Embryonic facial prominence (tissue), 1 donor: Measurements from ENCODE around the gene PLSCR4.
A peak's percentile ranks its signal among the peaks of the same experiment; 100 is the strongest.

Experiments
- DNase-seq: peaks from one replicate; pipeline ENCODE4 v3.0.0-alpha.2; 2016; ENCODE audit errors: extremely low spot score

Gene PLSCR4

DNA sequence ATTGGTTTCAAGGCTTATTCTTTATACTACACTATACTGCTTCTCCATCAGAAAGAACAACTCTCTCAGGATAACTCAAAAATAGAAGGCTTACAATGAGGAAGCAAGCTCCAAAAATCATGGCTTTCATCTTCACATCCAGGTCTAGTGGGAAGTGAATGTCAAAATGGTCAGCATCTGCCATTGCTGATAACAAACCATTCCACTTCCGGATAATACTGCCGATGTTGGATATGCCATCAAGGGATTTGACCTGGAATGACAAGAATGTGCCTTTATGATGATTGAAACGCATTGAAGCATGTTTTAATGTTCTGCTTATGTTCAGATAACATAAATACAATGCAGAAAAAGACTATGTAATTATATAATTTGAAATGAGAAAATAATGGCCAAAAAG lies 55.9 kb downstream of the PLSCR4 start:
- DNase-seq = no peak

- DNase-seq = peak; percentile 14
Measured at GRCh38 chr3:146191051-146191450, 59.9 kb downstream of the PLSCR4 start.

- DNase-seq = no peak
Measured at GRCh38 chr3:146189519-146190173, 61.3 kb downstream of the PLSCR4 start.

DNA sequence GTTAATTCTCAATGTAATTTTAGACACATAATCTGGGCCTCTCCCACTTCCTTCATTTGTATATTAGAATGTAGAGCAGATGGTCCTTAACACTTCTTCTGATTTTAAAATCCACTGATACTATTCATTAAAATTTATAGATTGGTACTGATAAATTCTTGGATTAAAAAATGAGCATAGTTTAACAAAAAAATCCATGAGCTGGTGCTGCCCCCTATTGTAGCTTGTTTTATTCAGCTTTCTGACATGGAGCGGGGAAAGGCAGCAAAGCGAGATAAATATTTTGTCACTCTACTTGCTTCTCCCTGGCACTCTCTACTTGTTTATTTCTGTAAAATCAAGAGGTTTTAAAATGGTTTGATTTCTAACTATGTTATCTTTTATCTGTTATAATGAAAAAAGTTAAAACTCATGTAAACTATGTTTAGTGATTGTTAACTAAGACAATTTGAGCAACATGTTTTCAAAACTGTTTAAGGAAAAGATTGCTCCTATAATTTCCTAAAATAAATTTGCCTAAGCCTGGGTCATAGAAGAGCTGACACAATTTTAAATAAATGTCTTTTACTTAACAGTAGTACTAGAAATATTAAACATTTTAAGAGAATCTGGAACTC lies 63.5 kb downstream of the PLSCR4 start:
- DNase-seq = no peak

- no peak for DNase-seq
Measured at GRCh38 chr3:146184241-146185015, 66.5 kb downstream of the PLSCR4 start.

DNA sequence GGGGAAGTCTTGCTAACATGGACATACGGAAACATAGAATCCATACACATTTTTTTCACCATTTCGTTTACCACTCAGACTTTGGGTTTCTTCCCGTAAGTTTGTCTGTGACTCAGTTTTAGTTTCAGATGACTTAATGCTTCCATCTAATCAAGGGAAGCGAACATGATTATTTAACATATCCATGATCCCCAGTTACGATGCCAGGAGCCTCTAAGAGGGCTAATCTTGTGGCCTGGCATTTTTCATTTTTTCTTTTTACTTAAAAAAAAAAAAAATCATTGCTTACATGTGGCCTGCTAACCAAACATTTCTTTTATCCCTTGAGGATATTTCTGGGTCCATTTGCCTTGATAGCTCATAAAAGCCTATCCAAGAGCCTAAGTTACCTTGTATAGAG lies 69.7 kb downstream of the PLSCR4 start:
- no peak for DNase-seq

DNA sequence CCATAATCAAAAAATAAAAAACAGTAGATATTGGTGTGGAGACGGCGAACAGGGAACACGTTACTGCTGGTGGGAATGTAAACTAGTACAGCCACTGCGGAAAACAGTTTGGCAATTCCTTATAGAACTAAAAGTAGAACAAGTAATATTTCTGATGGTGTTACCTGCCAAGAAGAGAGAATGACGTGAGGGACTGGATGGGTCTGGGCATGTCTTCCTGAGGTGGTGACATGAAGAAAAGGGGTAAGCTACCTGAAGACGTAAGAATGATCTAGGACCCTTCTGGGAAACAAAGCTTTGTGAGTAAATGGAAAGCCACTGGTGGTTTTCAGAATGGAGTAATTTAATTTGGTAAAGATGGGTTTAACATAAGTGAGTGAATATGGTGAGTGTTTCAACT lies 70.5 kb downstream of the PLSCR4 start:
- no peak for DNase-seq

- no peak for DNase-seq
Measured at GRCh38 chr3:146178006-146178689, 72.8 kb downstream of the PLSCR4 start.

DNA sequence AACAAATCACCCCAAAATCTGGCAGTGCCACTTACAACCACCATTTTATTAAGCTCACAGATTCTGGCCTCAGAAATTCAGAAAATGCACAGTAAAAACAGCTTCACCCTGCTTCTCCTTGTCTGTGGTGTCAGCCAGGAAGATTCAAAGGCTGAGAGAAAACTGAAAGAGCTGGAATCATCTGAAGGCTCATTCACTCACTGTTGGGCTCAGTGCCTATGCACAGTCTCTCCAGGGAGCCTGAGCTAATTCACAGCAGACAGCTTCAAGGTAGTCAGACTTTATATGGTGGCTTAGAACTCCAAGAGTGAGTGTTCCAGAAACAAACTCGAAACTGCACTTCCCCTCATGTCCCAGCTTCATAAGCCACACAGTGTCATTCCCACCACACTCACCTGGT lies 73.4 kb downstream of the PLSCR4 start:
- DNase-seq = no peak

DNA sequence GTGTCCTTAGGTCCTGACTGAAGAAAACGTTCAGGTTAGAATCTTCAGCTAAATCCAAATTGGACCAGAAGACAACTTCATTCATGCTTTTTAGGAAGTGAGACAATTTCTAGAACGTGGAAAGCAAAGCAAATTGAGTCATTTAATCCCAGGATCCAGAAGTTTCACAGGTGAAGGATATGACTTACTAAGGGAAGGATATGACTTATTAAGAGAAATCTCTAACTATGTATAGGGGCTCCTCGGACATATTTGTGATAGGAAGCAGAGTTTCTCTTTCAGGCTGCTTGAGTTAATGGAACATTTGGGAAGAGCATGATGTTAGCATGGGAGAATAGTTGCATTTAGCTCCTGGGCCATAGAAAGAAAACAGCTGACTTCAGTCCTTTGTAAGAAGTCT lies 73.8 kb downstream of the PLSCR4 start:
- DNase-seq = no peak

DNA sequence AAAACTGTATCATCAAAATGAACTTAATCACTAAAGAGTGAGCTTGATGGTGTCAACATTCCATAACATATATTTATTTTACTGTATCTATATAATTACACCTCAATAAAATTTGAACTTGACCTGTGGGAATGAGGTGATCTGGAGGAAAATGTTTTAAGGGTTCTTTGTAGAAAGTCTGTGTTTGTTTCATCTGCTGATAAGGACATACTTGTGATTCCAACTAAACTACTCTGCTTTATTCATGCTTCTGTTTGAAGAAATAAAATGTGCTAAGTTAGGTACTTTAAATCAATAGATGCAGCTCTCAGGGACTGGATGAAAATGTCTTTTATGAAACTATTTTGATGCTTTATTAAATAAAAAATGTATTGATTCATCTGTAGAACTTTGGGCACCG lies 78.3 kb downstream of the PLSCR4 start:
- DNase-seq = no peak

- DNase-seq = no peak
Measured at GRCh38 chr3:146170591-146170990, 80.3 kb downstream of the PLSCR4 start.

GRCh38 chr3:146169891-146170290 lies 81.0 kb downstream of the PLSCR4 start:
- DNase-seq = no peak

GRCh38 chr3:146166826-146167225 lies 84.1 kb downstream of the PLSCR4 start:
- no peak for DNase-seq

DNA sequence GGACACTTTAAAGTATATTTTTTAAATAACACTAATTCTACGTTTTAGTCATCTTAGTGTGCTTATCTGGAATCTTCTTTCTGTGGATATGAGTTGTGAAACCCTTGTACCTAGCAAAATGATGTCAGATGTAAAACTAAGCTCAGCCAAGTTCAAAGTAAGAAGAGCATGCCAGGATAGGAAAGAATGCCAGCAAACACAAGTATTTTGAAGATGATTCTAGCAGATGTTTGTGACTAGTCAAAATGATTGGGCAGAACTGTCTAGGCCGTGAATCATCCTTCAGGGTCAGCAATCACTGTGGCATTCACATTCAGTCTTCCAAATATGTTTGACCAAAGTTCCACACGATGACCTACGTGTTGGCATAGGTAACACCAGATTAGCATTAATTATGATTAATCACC lies 84.5 kb downstream of the PLSCR4 start:
- no peak for DNase-seq

GRCh38 chr3:146165877-146166276 lies 85.0 kb downstream of the PLSCR4 start:
- no peak for DNase-seq

DNA sequence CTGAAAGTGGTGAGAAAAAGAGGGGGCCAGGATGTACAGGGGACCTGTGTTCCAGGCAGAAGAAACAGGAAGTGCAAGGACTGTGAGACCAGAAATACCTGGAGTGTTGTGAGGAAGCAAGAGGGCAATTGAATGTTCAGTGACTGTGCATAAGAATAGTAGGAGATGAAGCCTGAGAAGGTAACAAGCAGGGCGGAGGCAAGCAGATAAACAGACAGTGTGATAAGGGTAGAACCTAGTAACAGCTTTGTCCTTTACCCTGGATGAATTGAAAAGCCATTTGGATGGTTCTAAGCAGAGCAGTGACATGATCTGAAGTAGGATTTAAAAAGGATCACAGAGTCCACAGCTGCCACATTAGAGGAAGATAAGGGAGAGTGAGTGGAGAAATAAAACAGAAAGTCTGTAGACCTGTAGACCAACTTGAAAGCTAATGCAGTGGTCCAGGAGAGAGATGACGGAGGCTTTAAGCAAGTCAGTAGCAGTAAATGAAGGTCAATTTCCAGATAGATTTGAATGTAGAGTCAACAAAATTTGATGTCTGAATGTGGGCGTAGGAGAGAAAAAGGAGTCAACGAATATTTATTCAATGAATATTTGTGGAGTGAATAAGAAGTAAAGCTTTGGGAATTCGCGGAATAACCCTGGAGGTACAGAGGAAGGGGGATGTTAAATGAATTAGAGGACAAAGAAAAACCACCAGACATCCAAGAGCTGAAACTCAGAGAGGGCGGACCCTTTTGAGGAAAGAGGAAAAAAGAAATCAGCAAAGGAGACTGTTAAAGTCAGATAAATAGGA lies 85.7 kb downstream of the PLSCR4 start:
- no peak for DNase-seq

- no peak for DNase-seq
Measured at GRCh38 chr3:146164506-146164905, 86.4 kb downstream of the PLSCR4 start.

- DNase-seq = no peak
Measured at GRCh38 chr3:146164071-146164470, 86.8 kb downstream of the PLSCR4 start.

- DNase-seq = no peak
Measured at GRCh38 chr3:146163584-146163983, 87.3 kb downstream of the PLSCR4 start.

DNA sequence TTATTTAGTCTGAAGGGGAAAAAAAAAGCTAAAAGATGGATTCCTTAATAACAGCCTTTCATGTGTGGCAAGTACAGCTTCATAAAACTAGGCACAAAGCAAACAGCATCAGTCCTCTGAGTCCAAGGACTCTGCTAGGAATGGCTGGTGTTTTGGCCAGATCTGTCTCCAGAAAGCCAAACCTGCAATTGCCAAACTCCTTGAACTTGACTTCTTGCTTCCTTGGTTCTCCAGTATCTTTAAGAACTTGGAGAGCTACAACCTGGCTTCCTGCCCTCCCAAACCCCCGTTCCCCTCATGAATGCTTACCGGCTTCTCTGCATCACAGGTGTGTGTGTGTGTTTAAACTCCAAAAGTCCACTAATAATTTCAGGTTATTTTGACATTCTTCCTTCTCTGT lies 88.3 kb downstream of the PLSCR4 start:
- no peak for DNase-seq

DNA sequence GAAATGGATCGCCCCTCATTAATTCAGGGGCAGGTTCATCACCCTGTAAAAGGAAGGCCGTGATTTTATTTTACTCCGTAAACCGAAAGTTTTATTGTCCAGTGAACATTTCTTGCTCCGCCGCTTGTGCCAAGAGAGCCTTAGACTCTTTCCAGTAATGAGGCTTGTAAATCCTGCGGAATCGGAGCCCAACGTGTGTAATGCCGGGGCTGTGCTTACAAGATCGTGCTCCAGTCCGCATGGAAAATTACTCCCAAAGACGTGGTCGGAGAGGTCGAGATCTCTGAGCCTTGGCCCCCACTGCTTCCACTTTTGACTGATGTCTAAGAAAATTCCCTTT lies 89.3 kb downstream of the PLSCR4 start:
- DNase-seq = no peak
